ENCODE results near the gene RFX4.

Gene RFX4

GRCh38 chr12:106804668-106805067, 221.9 kb downstream of the RFX4 start:
- H3K4me3 ChIP-seq (replicated peaks; ENCODE audit: insufficient read depth, low read length): no peak overlapping the region
- H3K27me3 ChIP-seq (ENCODE audit: insufficient read depth, poor library complexity, severe bottlenecking): no peaks in the 10 kb centered on the region
- no peak overlapping the region for H3K27ac ChIP-seq (replicated peaks)
- no peak for DNase-seq (ENCODE audit: low read depth in 1 of 2, low spot score in 1 of 2)
- TF ChIP-seq POLR2AphosphoS5 (IDR thresholded peaks at IDR 0.05; ENCODE audit: low read depth) (no peak), REST (IDR thresholded peaks at IDR 0.05; ENCODE audit: insufficient replicate concordance, low read depth) (no peak)

Measured in HL-60 (cell line).